ENCODE measurements around the gene ASH1L. TPM values are rescaled to one million over a fixed set of nuclear protein-coding genes. Genes with fewer than 3 reads are reported as not detected.
"Not testable (repeated sequence)": the region's sequence is repeated elsewhere in the genome, so short reads cannot be mapped to it uniquely, and the experiment has no call there.

Gene ASH1L
- total RNA-seq, 1 donor = 44.8 TPM

DNA sequence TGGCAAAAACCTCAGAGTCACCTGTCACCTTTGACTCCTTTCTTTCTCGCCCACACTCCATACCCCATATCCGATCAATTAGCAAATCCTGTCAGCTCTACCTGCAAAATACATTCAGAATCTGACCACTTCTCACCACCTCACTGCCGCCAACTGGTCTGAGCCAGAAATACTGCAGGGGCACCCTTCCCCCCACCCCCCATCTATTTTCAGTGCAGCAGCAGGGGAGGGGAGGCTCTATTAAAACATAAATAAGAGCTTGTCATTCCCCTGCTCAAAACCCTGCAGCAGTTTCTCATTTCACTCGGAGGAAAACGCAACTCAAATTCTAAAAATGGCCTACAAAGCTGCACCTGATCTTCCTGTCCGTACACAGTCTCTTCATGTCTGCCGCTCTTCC, 265.2 kb downstream of the ASH1L start:
- no peak overlapping the region for H3K4me3 ChIP-seq (ENCODE audit: low read depth, low read length)
- no peak for TF ChIP-seq CTCF (IDR thresholded peaks at IDR 0.05; ENCODE audit: insufficient read depth, low read length)
- no peak for DNase-seq (ENCODE audit: low read depth)

- DNase-seq (ENCODE audit: low read depth) = no peak
- TF ChIP-seq CTCF (IDR thresholded peaks at IDR 0.05; ENCODE audit: insufficient read depth, low read length) = no peak
- no peak overlapping the region for H3K4me3 ChIP-seq (ENCODE audit: low read depth, low read length)
Observed at GRCh38 chr1:155296661-155297060, 265.9 kb downstream of the ASH1L start.

GRCh38 chr1:155295942-155296267, 266.7 kb downstream of the ASH1L start:
- no peak for DNase-seq (ENCODE audit: low read depth)
- TF ChIP-seq CTCF (IDR thresholded peaks at IDR 0.05; ENCODE audit: insufficient read depth, low read length) = no peak
- H3K4me3 ChIP-seq (ENCODE audit: low read depth, low read length) = no peak overlapping the region

- TF ChIP-seq CTCF (IDR thresholded peaks at IDR 0.05; ENCODE audit: insufficient read depth, low read length) = no peak
- DNase-seq (ENCODE audit: low read depth) = no peak
- no peak overlapping the region for H3K4me3 ChIP-seq (ENCODE audit: low read depth, low read length)
Observed at GRCh38 chr1:155295183-155295941, 267.2 kb downstream of the ASH1L start.

DNA sequence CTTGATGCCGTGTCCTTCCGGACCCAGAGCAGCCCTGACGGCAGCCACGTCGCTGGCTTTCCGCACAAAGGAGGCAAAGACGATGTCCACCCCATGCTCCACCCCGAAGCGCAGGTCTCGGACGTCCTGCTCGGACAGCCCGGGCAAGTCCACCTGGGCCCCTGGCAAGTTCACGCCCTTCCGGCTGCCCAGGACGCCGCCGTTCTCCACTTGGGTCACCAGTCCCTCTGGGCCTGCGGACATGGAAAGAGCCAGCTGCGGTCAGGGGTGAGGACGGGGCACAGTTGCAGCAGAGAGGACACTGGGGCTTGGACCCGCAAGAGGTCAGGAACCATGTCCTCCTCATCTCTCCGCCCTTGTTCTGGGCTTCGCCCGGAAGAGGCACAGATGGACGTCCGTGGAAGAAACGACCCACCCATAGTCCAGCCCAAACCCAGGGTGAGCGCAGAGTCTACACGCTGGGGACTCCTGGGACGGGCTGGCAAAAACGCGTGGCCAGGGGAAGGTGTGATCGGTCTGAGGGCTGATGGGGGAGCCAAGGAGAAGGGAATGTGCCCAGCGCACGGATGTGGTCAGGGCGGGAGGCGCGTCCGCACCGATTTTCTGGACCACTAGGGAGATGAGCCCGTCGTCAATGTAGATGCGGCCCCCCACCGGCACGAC, 268.0 kb downstream of the ASH1L start:
- no peak for TF ChIP-seq CTCF (IDR thresholded peaks at IDR 0.05; ENCODE audit: insufficient read depth, low read length)
- H3K4me3 ChIP-seq (ENCODE audit: low read depth, low read length) = no peak overlapping the region
- no peak for DNase-seq (ENCODE audit: low read depth)

DNA sequence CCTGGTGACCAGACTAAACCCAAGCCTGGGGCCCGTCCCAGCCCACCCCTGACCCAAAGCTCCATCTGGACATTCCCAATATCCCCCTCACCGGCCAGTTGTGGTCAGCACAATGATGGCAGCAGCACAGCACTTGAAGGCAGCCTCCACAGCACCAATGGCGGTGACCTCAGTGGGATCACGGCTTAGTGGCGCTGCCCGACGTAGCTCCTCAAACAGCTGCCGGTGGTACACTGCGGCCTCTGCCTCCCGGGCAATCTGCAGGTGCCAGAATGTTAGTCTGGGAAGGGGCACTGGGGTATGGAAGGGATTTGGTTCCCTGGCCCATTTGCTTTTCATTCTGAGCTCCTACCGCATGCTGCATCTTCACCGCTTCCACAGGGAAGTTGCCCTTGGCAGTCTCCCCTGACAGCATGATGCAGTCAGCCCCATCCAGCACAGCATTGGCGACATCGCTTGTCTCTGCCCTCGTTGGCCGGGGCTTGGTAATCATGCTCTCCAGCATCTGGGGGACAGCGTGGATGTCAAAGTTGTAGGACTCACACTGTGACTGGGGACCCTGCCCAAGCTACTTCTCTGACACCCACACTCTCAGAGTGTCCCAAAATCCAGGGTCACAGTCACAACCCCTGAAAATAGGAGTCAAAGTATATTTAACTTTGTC, 269.4 kb downstream of the ASH1L start:
- DNase-seq (ENCODE audit: low read depth) = no peak
- H3K4me3 ChIP-seq (ENCODE audit: low read depth, low read length) = no peak overlapping the region
- TF ChIP-seq CTCF (IDR thresholded peaks at IDR 0.05; ENCODE audit: insufficient read depth, low read length) = no peak

GRCh38 chr1:155291006-155291405, 271.6 kb downstream of the ASH1L start:
- not testable (repeated sequence) for H3K4me3 ChIP-seq (ENCODE audit: low read depth, low read length); DNase-seq (ENCODE audit: low read depth)

Data from fibroblast of the aortic adventitia (primary cell).